GM18519 (cell line): ENCODE data around the gene KSR1.
"Not testable (repeated sequence)": the region's sequence is repeated elsewhere in the genome, so short reads cannot be mapped to it uniquely, and the experiment has no call there.

Experiments used
- ATAC-seq: cut with Tn5 transposase; IDR thresholded peaks from one replicate; pipeline ENCODE4 v1.9.1; 2021; ENCODE audit warnings: mild to moderate bottlenecking, moderate library complexity; ENCODE audit not compliant: unreplicated experiment, low FRiP score

The KSR1 gene

GRCh38 chr17:27666831-27667560 is 210.7 kb downstream of the KSR1 start:
- ATAC-seq: no peak

DNA sequence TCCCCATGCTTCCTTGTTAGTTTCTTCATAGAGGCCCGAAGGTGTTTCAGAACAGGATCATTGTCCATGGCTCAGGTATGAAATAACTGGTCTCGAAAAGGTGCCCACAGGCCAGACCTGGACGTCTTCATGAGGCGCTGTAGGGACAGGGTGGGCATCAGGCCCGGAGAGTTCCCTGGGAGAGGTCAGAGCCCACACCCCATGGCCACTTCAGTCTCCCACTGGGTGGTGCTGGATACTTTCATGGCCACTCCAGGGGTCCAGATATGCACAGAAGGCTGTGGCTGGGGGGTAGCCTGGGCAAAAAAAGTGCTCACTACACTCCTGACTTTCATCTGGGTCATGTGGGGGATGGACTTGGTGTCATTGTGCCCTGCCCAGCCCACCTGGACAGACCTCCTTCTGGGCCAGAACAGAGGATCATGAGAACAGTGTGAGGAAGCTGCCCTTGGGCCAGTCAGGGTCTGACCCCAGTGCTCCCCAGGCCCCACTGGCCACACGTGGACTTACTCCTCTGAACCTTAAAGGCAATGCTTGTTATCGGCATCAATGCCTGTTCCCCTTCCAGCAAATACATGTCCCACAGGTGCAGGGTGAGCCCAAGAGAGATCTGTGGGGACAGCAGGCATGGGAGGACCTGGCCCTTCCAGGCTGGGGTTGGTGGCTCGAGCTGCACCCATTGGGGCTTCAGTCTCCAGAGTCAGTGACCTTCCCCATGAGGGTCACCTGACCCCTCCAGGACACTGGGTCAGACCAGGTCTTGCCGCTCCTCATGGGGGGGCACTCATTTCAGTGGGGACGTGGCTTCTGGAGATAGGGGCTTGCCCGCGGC is 211.6 kb downstream of the KSR1 start:
- no peak for ATAC-seq

- ATAC-seq: no peak
Observed at GRCh38 chr17:27668488-27668823, 212.2 kb downstream of the KSR1 start.

GRCh38 chr17:27669136-27669535 is 212.9 kb downstream of the KSR1 start:
- ATAC-seq: no peak

GRCh38 chr17:27669850-27670249 is 213.6 kb downstream of the KSR1 start:
- ATAC-seq: no peak

- no peak for ATAC-seq
Observed at GRCh38 chr17:27670791-27671590, 214.7 kb downstream of the KSR1 start.

GRCh38 chr17:27671591-27671910 is 215.3 kb downstream of the KSR1 start:
- ATAC-seq: no peak

DNA sequence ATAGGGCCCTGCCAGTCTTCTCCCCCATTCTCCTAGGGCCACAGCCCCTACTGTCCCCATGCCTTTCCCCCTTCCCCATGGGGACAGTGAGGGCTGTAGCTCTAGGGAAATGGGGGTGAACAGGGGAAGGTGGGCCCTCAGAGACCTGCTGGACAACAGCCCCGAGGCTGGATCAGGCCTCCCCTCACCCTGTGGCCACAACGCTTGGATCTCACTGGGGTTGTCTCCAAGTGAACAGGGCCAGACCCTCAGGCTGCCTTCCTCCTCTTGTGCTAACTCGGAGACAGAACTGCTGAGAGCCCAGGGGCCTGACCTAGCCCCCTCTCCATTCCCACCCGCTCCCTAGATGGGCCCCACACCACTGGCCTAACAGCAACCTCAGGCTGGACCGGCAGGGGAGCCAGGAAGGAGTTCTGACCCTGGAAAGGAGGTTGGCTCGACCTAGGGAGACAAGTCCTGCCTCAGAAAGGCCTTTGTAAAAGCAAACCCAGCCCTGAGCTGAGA is 215.8 kb downstream of the KSR1 start:
- ATAC-seq: not testable (repeated sequence)

- ATAC-seq: no peak
Observed at GRCh38 chr17:27674335-27674734, 218.1 kb downstream of the KSR1 start.
